Measurements from ENCODE around the gene MYO1G. TPM values are rescaled to one million over a fixed set of nuclear protein-coding genes. Genes with fewer than 3 reads are reported as not detected.
A peak's percentile ranks its signal among the peaks of the same experiment; 100 is the strongest.

The MYO1G gene
- total and polyA plus RNA-seq, 9 of the 15 experiments (the other 6 are each of a cell fraction or from before 2014, with no cell fraction given): 0.03 to 0.62 (median 0.13) TPM; not detected in 1

- Histone ChIP-seq H3K4me1 (replicated peaks in 1 of 2; ENCODE audit: control insufficient read depth in 2 of 2, insufficient read depth in 2 of 2, low read length in 2 of 2) (no peaks in the 10 kb centered on the region; a peak in 1 of 5 replicates), H3K4me3 (no peak overlapping the region), H2AFZ (ENCODE audit: low read depth, low read length) (no peak overlapping the region), H3K79me2 (ENCODE audit: control insufficient read depth, insufficient read depth, low read length) (peaks cover 72% of the 10 kb centered on the region), H3K27me3 (ENCODE audit: control insufficient read depth in 2 of 2, insufficient read depth in 2 of 2, low read length in 2 of 2) (no peaks in the 10 kb centered on the region), H3K27ac (ENCODE audit: extremely low read depth, low read depth, low read length) (no peak overlapping the region), H4K20me1 (replicated peaks; ENCODE audit: control insufficient read depth, insufficient read depth, low read length) (peaks cover 5% of the 10 kb centered on the region; the same call in 1 of the 2 replicates), H3K4me2 (ENCODE audit: insufficient read depth, low read length) (no peak overlapping the region), H3K9me3 (replicated peaks; ENCODE audit: control insufficient read depth, insufficient read depth, low read depth, low read length) (no peaks in the 10 kb centered on the region), H3K9me1 (ENCODE audit: control insufficient read depth, insufficient read depth, low read length) (no peaks in the 10 kb centered on the region), H3K36me3 (ENCODE audit: control insufficient read depth, insufficient read depth, low read length) (peaks cover 32% of the 10 kb centered on the region), H3K9ac (ENCODE audit: insufficient read depth in 1 of 2, low read depth in 2 of 2, low read length in 2 of 2) (no peak overlapping the region)
- no peak for TF ChIP-seq NCOA2 (IDR thresholded peaks at IDR 0.05; ENCODE audit: partially characterized antibody in 2 of 2)
- no peak for TF ChIP-seq FUS (optimal IDR thresholded peaks at IDR 0.05; ENCODE audit: low read depth, low read length)
- TF ChIP-seq ZNF780A (CRISPR knock-in tag; IDR thresholded peaks at IDR 0.05): no peak
- peak; percentile 59 for TF ChIP-seq ZNF121 (CRISPR knock-in tag; conservative IDR thresholded peaks at IDR 0.05)
- TF ChIP-seq PHB2 (IDR thresholded peaks at IDR 0.05; ENCODE audit: low read depth): no peak
- no peak for TF ChIP-seq MGA (IDR thresholded peaks at IDR 0.05)
- no peak for TF ChIP-seq ZSCAN32 (CRISPR knock-in tag; IDR thresholded peaks at IDR 0.05)
- TF ChIP-seq MAZ (CRISPR knock-in tag; conservative IDR thresholded peaks at IDR 0.05 in 1 of 2, IDR thresholded peaks at IDR 0.05 in 1 of 2): no peak
- CTCF ChIA-PET (ENCODE audit: low intra/inter-chr PET ratio): no interaction called here
- in situ Hi-C loops (cut with MboI) (no loop called here), intact Hi-C loops (cut with micrococcal nuclease) (no loop called here)
- POLR2A ChIA-PET: interaction anchor here (0.6 to 1.4 kb wide), 8 partner anchors 10 to 666 kb away, joined by 3 to 4 read pairs (median 4); no protein-coding TSS in a partner anchor
- 90% methylated on average over 6 of the region's 7 CpGs for WGBS (ENCODE audit: insufficient coverage, low coverage, missing lambda C conversion rate)
- DNase-seq (ENCODE audit: extremely low read depth in 1 of 4, low spot score in 3 of 4) (no peak), FAIRE-seq (no peak), ATAC-seq (no peak)
- BruUV-seq (replicated peaks): no TSS peak
Observed at GRCh38 chr7:45007571-45008328, 28.9 kb upstream of the MYO1G start.
